CD4-positive, alpha-beta T cell (primary cell): ENCODE data around the gene GSK3A. TPM values are rescaled to one million over a fixed set of nuclear protein-coding genes. Genes with fewer than 3 reads are reported as not detected.
A peak's percentile ranks its signal among the peaks of the same experiment; 100 is the strongest.

Source experiments
- ATAC-seq: fragments of 200-7000 bp; cut with Tn5 transposase; one replicate; pipeline ENCODE4 v1.10.0; 2022; ENCODE audit warnings: mild to moderate bottlenecking; ENCODE audit not compliant: poor library complexity
- CTCF ChIA-PET: fragments of 350-600 bp; sonication (Branson Sonifier 250); formaldehyde crosslinking; loops from one replicate; lab custom pipeline; 2021; ENCODE audit warnings: antibody characterized with exemption, inconsistent platforms; lab: Charles Lee
- POLR2A ChIA-PET: fragments of 350-600 bp; sonication (Branson Sonifier 250); formaldehyde crosslinking; loops from one replicate; lab custom pipeline; 2021; ENCODE audit warnings: antibody characterized with exemption, inconsistent platforms; lab: Charles Lee
- DNase-seq, 14 experiments: peaks; one replicate each; pipeline ENCODE4 v3.0.0-alpha.2; 2013 to 2020; ENCODE audit warnings: mixed read lengths in 2 of 14
- H3K27ac ChIP-seq, 2 donors: one replicate each; pipeline versions ENCODE4 v1.5.1 to v1.7.0; 2013; ENCODE audit warnings: low read length in 2 of 2, low read depth in 1 of 2, mild to moderate bottlenecking in 1 of 2
- H3K27me3 ChIP-seq, 2 experiments: 1 replicate in 1 of 2; 2 replicates in 1 of 2; pipeline versions ENCODE4 v1.6.1 to v1.7.0; 2013; ENCODE audit warnings: low read length in 2 of 2, control low read depth in 1 of 2, mild to moderate bottlenecking in 1 of 2, moderate library complexity in 1 of 2; ENCODE audit not compliant: insufficient read depth in 2 of 2, control insufficient read depth in 1 of 2
- H3K36me3 ChIP-seq: one replicate; pipeline ENCODE4 v1.6.1; 2013; ENCODE audit warnings: low read length, control low read depth; ENCODE audit not compliant: insufficient read depth
- H3K4me1 ChIP-seq: one replicate; pipeline ENCODE4 v1.6.1; 2013; ENCODE audit warnings: low read length, control low read depth; ENCODE audit not compliant: insufficient read depth
- H3K4me3 ChIP-seq: one replicate; pipeline ENCODE4 v1.5.1; 2013; ENCODE audit warnings: mild to moderate bottlenecking, low read length, moderate library complexity
- H3K9me3 ChIP-seq, 2 experiments: 1 replicate in 1 of 2; 2 replicates in 1 of 2; pipeline versions ENCODE4 v1.6.1 to v1.7.0; 2013; ENCODE audit warnings: low read length in 2 of 2, mild to moderate bottlenecking in 2 of 2, control low read depth in 1 of 2, moderate library complexity in 1 of 2; ENCODE audit not compliant: control insufficient read depth in 1 of 2, insufficient read depth in 1 of 2
- H3K27ac Mint-ChIP-seq: one replicate; pipeline ENCODE4 v1.8.0; 2020; ENCODE audit warnings: mixed read lengths
- H3K27me3 Mint-ChIP-seq: one replicate; pipeline ENCODE4 v1.8.0; 2021; ENCODE audit warnings: mixed read lengths
- H3K36me3 Mint-ChIP-seq: one replicate; pipeline ENCODE4 v1.8.0; 2021; ENCODE audit warnings: low read depth, mixed read lengths
- H3K4me1 Mint-ChIP-seq: one replicate; pipeline ENCODE4 v1.8.0; 2021; ENCODE audit warnings: low read depth, mixed read lengths
- H3K4me3 Mint-ChIP-seq: one replicate; pipeline ENCODE4 v1.8.0; 2020; ENCODE audit warnings: mild to moderate bottlenecking, mixed read lengths
- H3K9me3 Mint-ChIP-seq: one replicate; pipeline ENCODE4 v1.8.0; 2020; ENCODE audit warnings: mixed read lengths
- CTCF ChIP-seq: fragments of 200-600 bp; IDR thresholded peaks from one replicate; pipeline ENCODE4 v1.8.0; 2022; ENCODE audit warnings: antibody characterized with exemption, mild to moderate bottlenecking
- intact Hi-C, 2 experiments: fragments of 100-400 bp; cut with DNase I in 1 of 2; cut with micrococcal nuclease in 1 of 2; formaldehyde crosslinking; loops; one replicate each; pipeline versions ENCODE4 v1.15.1 to v1.9.0; 2023 to 2025; cut with DNase I, micrococcal nuclease
- total RNA-seq, 174 experiments: library from RNA in 2 of 174; stranded (reverse) in 2 of 174; gene quantifications; one replicate each; pipeline ENCODE4 v1.2.3 and lab custom pipeline; 2021 to 2026

The GSK3A gene
- total RNA-seq, 2 experiments from 2014 or later: 13.6 to 13.9 TPM

GRCh38 chr19:42290136-42290522 is 47.7 kb upstream of the GSK3A start:
- CTCF ChIA-PET: interaction anchor here (0.7 to 1.2 kb wide), 2 partner anchors 19 to 158 kb away, joined by 3 read pairs; partner anchors contain the start of gene POU2F2
- Histone ChIP-seq H3K27ac (no peak overlapping the region), H3K4me1 (peaks cover 35% of the 10 kb centered on the region), H3K36me3 (peaks cover 78% of the 10 kb centered on the region), H3K9me3 (no peaks in the 10 kb centered on the region), H3K27me3 (no peaks in the 10 kb centered on the region), H3K4me3 (no peak overlapping the region)
- Mint-ChIP-seq H3K9me3 (no peaks in the 10 kb centered on the region), H3K4me1 (peaks cover 18% of the 10 kb centered on the region), H3K27me3 (no peaks in the 10 kb centered on the region), H3K36me3 (peaks cover 70% of the 10 kb centered on the region), H3K27ac (no peak overlapping the region), H3K4me3 (no peak overlapping the region)
- intact Hi-C loops: no loop called here
- POLR2A ChIA-PET: no interaction called here
- ATAC-seq (no peak), DNase-seq (peak in 1 of 14 experiments; percentile 29)
- no peak for TF ChIP-seq CTCF

GRCh38 chr19:42289556-42290041 is 47.2 kb upstream of the GSK3A start:
- Histone ChIP-seq H3K27ac (no peak overlapping the region), H3K27me3 (no peaks in the 10 kb centered on the region), H3K9me3 (no peaks in the 10 kb centered on the region), H3K4me3 (no peak overlapping the region), H3K36me3 (peaks cover 77% of the 10 kb centered on the region), H3K4me1 (peaks cover 40% of the 10 kb centered on the region)
- no peaks in the 10 kb centered on the region for H3K9me3 Mint-ChIP-seq
- ChIA-PET POLR2A (no interaction called here), CTCF (interaction anchor here (1.2 kb wide), 1 partner anchor 113 kb away, joined by 3 read pairs; no protein-coding TSS in a partner anchor)
- no peak overlapping the region for H3K27ac Mint-ChIP-seq
- intact Hi-C loops: loop anchor here in 1 of 2 experiments (10.0 kb wide), 1 partner anchor 135 kb away; the partner anchor contains the start of gene LIPE
- no peak for TF ChIP-seq CTCF
- DNase-seq (peak in 1 of 14 experiments; percentile 23), ATAC-seq (no peak)
- peaks cover 23% of the 10 kb centered on the region for H3K4me1 Mint-ChIP-seq
- H3K36me3 Mint-ChIP-seq: peaks cover 74% of the 10 kb centered on the region
- H3K27me3 Mint-ChIP-seq: no peaks in the 10 kb centered on the region
- no peak overlapping the region for H3K4me3 Mint-ChIP-seq

- peaks cover 42% of the 10 kb centered on the region for H3K4me1 ChIP-seq
- DNase-seq (peak in 1 of 14 experiments; percentile 34), ATAC-seq (no peak)
- intact Hi-C loops: loop anchor here in 1 of 2 experiments (10.0 kb wide), 1 partner anchor 136 kb away; the partner anchor contains the start of gene LIPE
- CTCF ChIA-PET: interaction anchor here (0.5 to 1.2 kb wide), 2 partner anchors 112 to 958 kb away, joined by 3 read pairs; no protein-coding TSS in a partner anchor
- no peaks in the 10 kb centered on the region for H3K27me3 Mint-ChIP-seq
- H3K27ac ChIP-seq: no peak overlapping the region
- H3K4me3 Mint-ChIP-seq: no peak overlapping the region
- peaks cover 24% of the 10 kb centered on the region for H3K4me1 Mint-ChIP-seq
- H3K9me3 ChIP-seq: no peaks in the 10 kb centered on the region
- POLR2A ChIA-PET: no interaction called here
- H3K36me3 Mint-ChIP-seq: peaks cover 69% of the 10 kb centered on the region
- H3K9me3 Mint-ChIP-seq: no peaks in the 10 kb centered on the region
- no peak overlapping the region for H3K27ac Mint-ChIP-seq
- peaks cover 71% of the 10 kb centered on the region for H3K36me3 ChIP-seq
- no peaks in the 10 kb centered on the region for H3K27me3 ChIP-seq
- no peak overlapping the region for H3K4me3 ChIP-seq
- TF ChIP-seq CTCF: no peak
These were observed 46.6 kb upstream of the GSK3A start for GRCh38 chr19:42288881-42289555.
